ENCODE data around the gene PRKCH. TPM values are rescaled to one million over a fixed set of nuclear protein-coding genes. Genes with fewer than 3 reads are reported as not detected.

PRKCH gene
- total RNA-seq, 1 donor from 2014 or later = 8.4 TPM

- DNase-seq (ENCODE audit: low read depth) = no peak
- Histone ChIP-seq H3K36me3 (ENCODE audit: control insufficient read depth, insufficient read depth, low read length) (no peaks in the 10 kb centered on the region), H3K4me3 (ENCODE audit: low read depth, low read length) (no peak overlapping the region), H3K27me3 (ENCODE audit: control insufficient read depth, insufficient read depth, low read length) (no peaks in the 10 kb centered on the region)
- TF ChIP-seq CTCF (IDR thresholded peaks at IDR 0.05; ENCODE audit: insufficient read depth, low read length, poor library complexity, severe bottlenecking) = peak; percentile 87
Observed at GRCh38 chr14:61456720-61457119, 135.3 kb downstream of the PRKCH start.

- no peaks in the 10 kb centered on the region for H3K27me3 ChIP-seq (ENCODE audit: control insufficient read depth, insufficient read depth, low read length)
Observed at GRCh38 chr14:61458766-61459165, 137.4 kb downstream of the PRKCH start.

GRCh38 chr14:61459229-61459628, 137.8 kb downstream of the PRKCH start:
- H3K36me3 ChIP-seq (ENCODE audit: control insufficient read depth, insufficient read depth, low read length) = no peaks in the 10 kb centered on the region
- no peak for TF ChIP-seq CTCF (IDR thresholded peaks at IDR 0.05; ENCODE audit: insufficient read depth, low read length, poor library complexity, severe bottlenecking)
- DNase-seq (ENCODE audit: low read depth) = no peak
- H3K27me3 ChIP-seq (ENCODE audit: control insufficient read depth, insufficient read depth, low read length) = no peaks in the 10 kb centered on the region
- no peak overlapping the region for H3K4me3 ChIP-seq (ENCODE audit: low read depth, low read length)

More at GRCh38 chr14:61458766-61459165, 137.4 kb downstream of the PRKCH start:
- no peak for TF ChIP-seq CTCF (IDR thresholded peaks at IDR 0.05; ENCODE audit: insufficient read depth, low read length, poor library complexity, severe bottlenecking)
- DNase-seq (ENCODE audit: low read depth) = no peak
- Histone ChIP-seq H3K4me3 (ENCODE audit: low read depth, low read length) (no peak overlapping the region), H3K36me3 (ENCODE audit: control insufficient read depth, insufficient read depth, low read length) (no peaks in the 10 kb centered on the region)

GRCh38 chr14:61460063-61460462, 138.7 kb downstream of the PRKCH start:
- DNase-seq (ENCODE audit: low read depth) = no peak
- no peak overlapping the region for H3K4me3 ChIP-seq (ENCODE audit: low read depth, low read length)
- TF ChIP-seq CTCF (IDR thresholded peaks at IDR 0.05; ENCODE audit: insufficient read depth, low read length, poor library complexity, severe bottlenecking) = no peak
- H3K27me3 ChIP-seq (ENCODE audit: control insufficient read depth, insufficient read depth, low read length) = no peaks in the 10 kb centered on the region
- H3K36me3 ChIP-seq (ENCODE audit: control insufficient read depth, insufficient read depth, low read length) = no peaks in the 10 kb centered on the region

- Histone ChIP-seq H3K27me3 (ENCODE audit: control insufficient read depth, insufficient read depth, low read length) (no peaks in the 10 kb centered on the region), H3K4me3 (ENCODE audit: low read depth, low read length) (no peak overlapping the region), H3K36me3 (ENCODE audit: control insufficient read depth, insufficient read depth, low read length) (no peaks in the 10 kb centered on the region)
- no peak for TF ChIP-seq CTCF (IDR thresholded peaks at IDR 0.05; ENCODE audit: insufficient read depth, low read length, poor library complexity, severe bottlenecking)
- no peak for DNase-seq (ENCODE audit: low read depth)
Observed at GRCh38 chr14:61460718-61461611, 139.6 kb downstream of the PRKCH start.
